ENCODE data around the gene ARHGAP45.

ARHGAP45 gene

GRCh38 chr19:1087813-1088415, 20.9 kb downstream of the ARHGAP45 start:
- DNase-seq (ENCODE audit: low read depth), result no peak

DNA sequence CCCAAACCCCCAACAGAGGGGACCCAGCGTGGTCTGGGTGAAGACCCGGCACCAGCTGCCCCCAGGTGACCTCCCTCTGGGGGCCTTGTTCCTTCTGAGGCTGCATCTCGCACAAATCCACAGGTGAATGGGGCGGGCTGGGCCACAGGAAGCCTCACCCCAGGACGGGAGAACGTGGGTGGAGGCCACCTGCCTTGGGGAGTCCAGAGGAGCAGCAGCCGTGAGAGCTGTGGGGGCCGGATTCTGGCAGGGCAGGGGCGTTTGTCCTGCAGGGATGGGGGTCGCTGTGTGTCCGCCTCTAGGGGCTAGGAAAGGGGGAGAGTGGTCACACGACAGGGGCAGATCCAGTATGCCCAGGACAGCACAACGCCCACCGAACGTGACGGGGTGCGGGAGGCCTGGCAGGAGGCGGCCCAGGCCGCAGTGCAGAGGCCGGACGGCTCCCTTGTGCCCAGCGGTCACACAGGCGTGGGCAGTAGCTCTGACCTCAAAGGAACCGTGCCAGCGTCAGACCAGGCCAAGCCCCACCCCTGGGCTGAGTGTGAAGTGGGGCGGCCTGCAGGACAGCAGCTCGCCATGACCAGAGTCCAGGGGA, 21.5 kb downstream of the ARHGAP45 start:
- DNase-seq (ENCODE audit: low read depth), result no peak

DNA sequence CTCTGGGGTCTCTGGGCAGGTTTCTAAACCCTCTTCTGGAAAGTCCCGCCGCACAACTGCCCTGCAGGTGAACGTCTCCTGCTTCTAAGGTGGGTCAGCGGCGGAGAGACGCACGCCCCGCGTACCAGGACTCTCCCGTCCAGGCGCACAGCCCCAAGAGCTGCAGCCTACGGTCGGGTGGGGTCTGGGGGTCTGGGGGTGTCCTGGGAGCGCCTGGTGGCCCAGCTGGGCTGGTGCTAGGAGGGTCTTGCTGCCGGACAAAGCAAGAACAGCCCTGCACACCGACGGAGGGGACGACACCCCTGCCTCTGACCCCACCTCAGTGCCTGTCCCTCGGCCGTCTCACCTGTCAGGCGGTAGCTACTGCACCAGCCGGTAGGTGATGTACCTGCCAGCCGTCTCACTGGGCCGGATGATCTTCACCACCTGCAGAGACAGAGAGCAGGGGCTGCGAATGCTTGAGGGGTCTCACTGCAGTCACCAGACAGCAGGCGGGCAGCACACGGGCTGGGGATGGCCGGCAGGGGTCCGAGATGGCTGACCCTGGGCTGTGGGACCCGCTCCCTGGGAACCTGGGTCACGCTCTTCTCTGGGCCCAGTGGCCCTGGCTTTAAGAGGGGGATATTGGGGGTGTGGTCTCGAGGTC, 22.3 kb downstream of the ARHGAP45 start:
- DNase-seq (ENCODE audit: low read depth), result no peak

DNA sequence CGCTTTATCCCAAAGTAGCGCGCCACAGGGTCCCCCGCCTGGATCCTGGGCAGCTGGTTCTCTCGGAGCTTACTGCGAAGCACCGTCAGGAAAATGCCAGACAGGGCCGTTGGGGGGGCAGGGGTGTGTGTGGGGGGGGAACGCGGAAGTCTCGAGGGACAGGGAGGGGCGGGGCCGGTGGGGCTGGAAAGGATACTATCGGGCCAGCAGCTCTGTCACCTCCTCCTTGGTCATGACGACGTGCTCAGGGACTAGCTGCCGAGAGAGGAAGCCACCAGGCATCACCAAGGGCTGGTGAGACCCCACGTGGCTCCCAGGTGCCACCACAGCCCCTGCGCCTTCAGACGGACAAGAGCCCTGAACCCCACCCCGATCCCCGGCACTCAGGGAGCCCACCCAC, 22.9 kb downstream of the ARHGAP45 start:
- DNase-seq (ENCODE audit: low read depth), result no peak

- no peak for DNase-seq (ENCODE audit: low read depth)
These were observed 24.0 kb downstream of the ARHGAP45 start for GRCh38 chr19:1090731-1091543.

DNA sequence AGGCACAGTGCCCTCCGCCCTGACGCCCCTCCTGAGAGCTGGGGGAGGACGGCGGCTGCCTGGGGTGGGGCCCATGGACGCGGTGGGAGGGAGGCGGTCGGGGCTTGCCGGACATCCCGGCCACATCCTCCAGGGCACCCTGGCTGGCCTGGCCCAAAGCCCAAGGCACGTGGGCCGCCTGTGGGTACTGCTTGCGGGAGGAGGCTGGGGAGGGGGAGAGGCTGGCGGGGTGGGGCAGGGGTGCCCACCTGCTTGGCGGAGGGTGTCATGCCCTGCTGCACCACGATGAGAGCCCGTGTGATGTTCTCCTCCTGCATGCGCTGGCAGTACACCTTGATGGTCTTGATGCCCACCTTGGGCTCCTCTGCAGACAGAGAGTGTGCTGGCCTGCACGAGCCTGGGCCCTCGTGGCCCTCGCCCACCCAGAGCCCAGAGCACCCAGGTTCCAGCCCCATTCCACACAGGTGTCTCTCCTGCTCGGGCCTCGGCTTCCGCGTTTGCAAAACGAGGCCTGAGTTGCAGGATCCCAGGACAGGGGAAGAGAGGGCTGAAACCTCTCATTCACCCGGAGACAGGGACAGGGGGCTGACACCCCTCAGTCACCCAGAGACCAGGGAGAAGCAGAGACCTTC, 24.7 kb downstream of the ARHGAP45 start:
- no peak for DNase-seq (ENCODE audit: low read depth)

GRCh38 chr19:1093330-1093729, 26.4 kb downstream of the ARHGAP45 start:
- DNase-seq (ENCODE audit: low read depth), result no peak

- DNase-seq (ENCODE audit: low read depth), result no peak
These were observed 27.0 kb downstream of the ARHGAP45 start for GRCh38 chr19:1093811-1094553.

DNA sequence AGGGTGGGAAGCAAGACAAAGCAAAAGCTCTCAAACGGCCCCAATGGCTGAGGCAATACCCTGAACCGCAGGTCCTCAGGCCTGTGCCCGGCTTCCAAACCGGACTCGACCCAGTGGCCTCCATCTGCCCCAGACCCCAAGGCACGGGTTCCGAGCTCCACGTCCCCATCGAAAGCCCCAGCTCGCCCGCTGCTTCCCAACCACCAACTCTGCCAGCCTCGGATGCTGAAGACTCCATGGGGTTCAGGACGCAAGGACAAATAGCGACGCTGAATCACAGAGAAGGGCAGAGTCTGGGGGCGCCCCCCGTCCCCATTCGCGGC, 27.6 kb downstream of the ARHGAP45 start:
- no peak for DNase-seq (ENCODE audit: low read depth)

DNA sequence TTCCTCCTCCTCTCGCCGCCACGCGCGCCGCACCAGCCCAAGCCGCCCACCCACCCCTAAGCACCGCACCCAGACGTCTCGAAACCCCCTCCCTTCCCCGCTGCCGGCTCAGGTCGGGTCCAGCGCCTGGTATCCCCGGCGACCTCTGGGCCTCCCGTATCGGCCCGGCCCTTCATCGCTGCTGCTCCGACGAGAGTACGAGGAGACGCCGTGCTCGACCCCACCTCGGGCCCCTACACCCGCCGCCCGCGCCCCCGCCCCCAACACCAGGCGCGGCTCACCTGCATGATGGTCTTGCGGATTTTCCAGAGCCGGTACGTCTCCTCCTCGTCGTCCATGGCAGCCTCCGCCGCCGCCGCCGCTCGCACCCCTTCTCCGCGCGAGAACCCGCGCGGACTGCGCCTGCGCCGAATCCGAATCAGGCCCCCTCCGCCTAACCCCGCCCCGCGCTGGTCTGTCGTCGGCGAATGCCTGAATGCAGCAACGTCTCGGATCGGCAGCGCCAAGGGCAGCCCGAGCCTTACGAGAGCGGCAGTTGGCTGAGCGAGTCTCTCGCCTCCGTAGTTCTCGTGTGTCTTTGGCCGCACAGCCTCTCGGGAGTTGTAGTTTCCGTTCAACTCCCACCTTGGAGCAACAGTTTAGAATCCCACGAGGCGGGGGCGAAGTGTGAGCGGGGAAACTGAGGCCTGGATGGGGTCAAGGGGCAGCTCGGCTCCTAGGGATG, 28.2 kb downstream of the ARHGAP45 start, which contains the start of gene POLR2E:
Gene POLR2E (minus strand): TSS at position 398 of the 724 bp plus-strand sequence. CDS start 60 bp downstream, at position 338.
- peak; percentile 98 for DNase-seq (ENCODE audit: low read depth)

GRCh38 chr19:1097810-1098176, 30.8 kb downstream of the ARHGAP45 start:
- DNase-seq (ENCODE audit: low read depth), result no peak

DNA sequence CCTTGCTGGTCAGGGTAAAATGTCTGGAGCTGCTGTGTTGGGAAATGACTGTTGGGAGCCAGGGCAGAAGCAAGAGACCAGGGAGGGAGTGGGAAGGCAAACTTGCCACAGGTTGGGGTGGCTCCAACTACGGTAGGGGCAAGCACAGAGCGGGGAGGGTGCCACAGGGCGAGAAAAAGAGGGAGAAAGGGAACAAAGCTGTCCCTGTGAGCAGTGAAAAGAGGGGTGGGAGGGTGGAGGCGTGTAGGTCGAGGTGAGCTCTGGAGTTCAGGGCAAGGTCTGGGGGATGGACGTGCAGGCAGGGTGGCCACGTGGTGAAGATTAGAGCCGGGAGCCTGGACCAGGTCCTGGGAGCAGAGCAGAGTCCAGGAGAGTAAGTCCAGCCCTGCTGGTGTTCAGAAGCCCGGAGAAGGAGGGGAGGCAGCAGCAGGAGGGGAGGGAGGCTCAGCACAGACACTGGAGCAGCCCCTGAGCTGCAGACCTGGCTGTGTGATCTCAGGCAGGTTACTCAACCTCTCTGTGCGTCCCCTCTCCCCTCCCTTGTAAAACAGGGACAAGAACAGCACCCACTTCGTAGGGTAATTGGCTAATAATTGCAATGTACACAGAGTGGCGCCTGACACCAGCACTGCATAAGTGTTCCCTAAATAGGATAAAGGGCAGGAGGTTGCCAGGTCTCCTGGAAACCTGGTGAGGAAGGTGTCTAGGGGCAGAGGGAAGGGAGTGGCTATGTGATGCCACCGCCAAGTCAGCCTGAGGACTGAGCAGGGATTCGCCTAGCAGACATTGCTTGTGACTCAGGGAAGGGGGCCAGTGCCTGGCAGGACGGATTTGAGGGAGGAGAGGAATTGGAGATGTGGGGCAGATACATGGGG, 31.4 kb downstream of the ARHGAP45 start:
- DNase-seq (ENCODE audit: low read depth), result no peak

GRCh38 chr19:1101337-1101698, 34.4 kb downstream of the ARHGAP45 start:
- no peak for DNase-seq (ENCODE audit: low read depth)

DNA sequence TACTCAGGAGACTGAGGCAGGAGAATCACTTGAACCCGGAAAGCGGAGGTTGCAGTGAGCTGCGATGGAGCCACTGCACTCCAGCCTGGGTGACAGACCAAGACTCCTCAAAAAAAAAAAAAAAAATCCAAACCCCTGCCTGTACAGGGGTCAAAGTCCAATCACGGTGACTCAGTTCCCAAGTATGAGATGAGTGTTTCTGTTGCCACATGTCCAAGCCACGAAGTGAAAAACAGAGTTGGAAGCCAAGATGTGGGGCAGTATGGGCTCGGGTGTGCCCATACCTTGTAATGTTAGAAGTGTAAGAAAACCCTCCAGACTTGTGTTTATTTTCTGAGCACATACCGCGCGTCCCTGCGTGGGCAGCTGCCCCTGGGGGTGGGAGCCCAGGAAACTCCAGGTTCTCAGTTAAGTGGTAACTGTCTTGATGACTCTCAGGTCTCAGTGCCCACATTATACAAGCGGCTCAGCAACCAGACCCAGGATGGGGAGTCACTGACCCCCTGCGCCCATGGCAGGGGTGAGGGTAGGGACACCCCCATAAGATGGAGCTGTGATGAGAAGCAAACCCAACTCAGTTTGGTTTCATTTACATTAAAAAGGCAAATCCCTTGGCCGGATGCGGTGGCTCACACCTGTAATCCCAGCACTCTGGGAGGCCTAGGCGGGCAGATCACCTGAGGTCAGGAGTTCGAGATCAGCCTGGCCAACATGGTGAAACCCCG, 35.6 kb downstream of the ARHGAP45 start:
- DNase-seq (ENCODE audit: low read depth), result peak; percentile 52

DNA sequence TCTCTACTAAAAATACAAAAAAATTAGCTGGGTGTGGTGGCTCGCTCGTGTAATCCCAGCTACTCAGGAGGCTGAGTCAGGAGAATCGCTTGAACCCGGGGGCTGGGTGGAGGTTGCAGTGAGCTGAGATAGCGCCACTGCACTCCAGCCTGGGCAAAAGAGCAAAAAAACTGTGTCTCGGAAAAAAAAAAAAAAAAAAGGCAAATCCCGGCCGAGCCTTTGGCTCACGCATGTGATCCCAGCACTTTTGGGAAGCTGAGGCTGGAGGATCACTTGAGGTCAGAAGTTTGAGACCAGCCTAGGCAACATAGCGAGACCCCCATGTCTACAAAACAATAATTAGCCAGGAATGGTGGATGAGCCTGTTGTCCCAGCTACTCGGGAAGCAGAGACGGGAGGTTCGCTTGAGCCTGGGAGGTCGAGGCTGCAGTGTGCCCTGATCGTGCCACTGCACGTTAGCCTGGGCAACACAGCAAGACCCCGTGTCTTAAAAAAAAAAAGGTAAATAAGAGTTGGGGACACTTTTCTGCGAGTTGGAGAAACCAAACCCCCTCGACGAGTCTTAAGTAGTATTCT, 36.3 kb downstream of the ARHGAP45 start:
- DNase-seq (ENCODE audit: low read depth), result no peak

GRCh38 chr19:1103708-1104310, 36.8 kb downstream of the ARHGAP45 start, which contains the start of gene GPX4:
Gene GPX4 (plus strand): TSS chr19:1103994. CDS start chr19:1104044, 50 bp downstream.
- peak; percentile 97 for DNase-seq (ENCODE audit: low read depth)

DNA sequence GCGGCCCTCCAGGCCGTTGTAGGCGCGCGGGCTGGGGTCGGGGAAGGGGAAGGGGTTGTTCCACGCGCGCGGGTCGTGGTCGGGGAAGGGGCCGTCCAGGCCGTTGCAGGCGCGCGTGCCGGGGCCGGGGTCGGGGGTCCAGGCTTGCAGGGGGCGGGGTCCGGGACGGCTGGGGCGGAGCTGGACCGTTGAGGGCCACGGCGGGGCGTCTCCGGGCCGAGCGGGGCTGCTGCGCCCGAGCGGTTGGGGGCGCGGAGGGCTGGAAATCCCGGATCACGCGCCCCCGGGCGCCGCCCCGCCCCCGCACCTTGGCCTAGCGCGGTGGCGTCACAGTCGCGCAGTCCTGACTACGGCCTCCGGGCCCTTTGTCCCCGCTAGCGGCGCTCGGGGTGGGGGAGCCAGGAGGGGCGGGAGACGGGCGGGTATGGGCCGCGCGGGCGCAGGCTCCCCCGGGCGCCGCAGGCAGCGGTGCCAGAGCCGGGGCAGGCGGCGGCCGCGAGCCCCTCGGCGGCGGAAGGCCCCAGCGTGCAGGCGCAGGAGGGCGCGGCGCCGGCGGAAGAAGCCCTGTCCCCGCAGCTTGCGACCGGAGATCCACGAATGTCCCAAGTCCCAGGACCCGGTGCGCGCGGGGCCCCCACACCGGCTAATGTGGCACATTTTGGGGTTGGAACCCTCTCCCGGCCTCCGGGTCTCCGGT, 37.5 kb downstream of the ARHGAP45 start:
- DNase-seq (ENCODE audit: low read depth), result peak; percentile 71

Measured in activated gamma-delta T cell treated with anti-CD3 and anti-CD28 coated beads, Interleukin-2, amount 50 U/mL, for 16 hours (primary cell).